Heart right ventricle (tissue), 16 donors: ENCODE data around the gene CFB. TPM values are rescaled to one million over a fixed set of nuclear protein-coding genes. Genes with fewer than 3 reads are reported as not detected.
A peak's percentile ranks its signal among the peaks of the same experiment; 100 is the strongest.
"Not testable (repeated sequence)": the region's sequence is repeated elsewhere in the genome, so short reads cannot be mapped to it uniquely, and the experiment has no call there.

Experiments
- ATAC-seq, 8 donors: fragments of 200-7000 bp; cut with Tn5 transposase; one replicate each; pipeline ENCODE4 v1.9.1; 2020; ENCODE audit warnings: mild to moderate bottlenecking in 8 of 8, moderate library complexity in 8 of 8, moderate number of reproducible peaks in 1 of 8
- DNase-seq, 2 donors: peaks; one replicate each; pipeline ENCODE4 v3.0.0-alpha.2; 2020
- H3K27ac ChIP-seq, 10 donors: fragments of 200-600 bp; sonication (generic) in 2 of 10; one replicate each; pipeline versions ENCODE4 v1.5.0 to v1.8.0; 2020 to 2022; ENCODE audit warnings: mild to moderate bottlenecking in 3 of 10
- H3K27me3 ChIP-seq, 7 donors: fragments of 200-600 bp; one replicate each; pipeline ENCODE4 v1.8.0; 2021 to 2022; ENCODE audit warnings: mild to moderate bottlenecking in 2 of 7
- H3K36me3 ChIP-seq, 9 donors: fragments of 200-600 bp; sonication (generic) in 1 of 9; one replicate each; pipeline versions ENCODE4 v1.5.0 to v1.8.0; 2020 to 2022; ENCODE audit warnings: mild to moderate bottlenecking in 2 of 9
- H3K4me1 ChIP-seq, 9 donors: fragments of 200-600 bp; sonication (generic) in 1 of 9; one replicate each; pipeline versions ENCODE4 v1.5.0 to v1.8.0; 2020 to 2022; ENCODE audit warnings: mild to moderate bottlenecking in 4 of 9
- H3K4me3 ChIP-seq, 10 donors: fragments of 200-600 bp; sonication (generic) in 2 of 10; one replicate each; pipeline versions ENCODE4 v1.5.0 to v1.8.0; 2020 to 2022; ENCODE audit warnings: mild to moderate bottlenecking in 7 of 10, moderate library complexity in 2 of 10
- H3K9me3 ChIP-seq, 11 donors: fragments of 200-600 bp in 10 of 11; sonication (generic) in 2 of 11; one replicate each; pipeline versions ENCODE4 v1.5.0 to v1.8.0; 2013 to 2022; ENCODE audit warnings: mild to moderate bottlenecking in 2 of 11, control low read depth in 1 of 11, moderate library complexity in 1 of 11
- WGBS, 2 donors: extraction: QIAGEN DNeasy Blood & Tissue Kit; methylation state at CpG; one replicate each; pipeline ENCODE4 v1.1.7; 2013; ENCODE audit warnings: inconsistent platforms in 1 of 2; 5-methylcytosine and 5-hydroxymethylcytosine counted together
- intact Hi-C, 10 donors: fragments of 100-400 bp; cut with DNase I; formaldehyde crosslinking; loops; one replicate each; pipeline versions ENCODE4 v1.11.1 to v1.14.2; 2022
- polyA plus RNA-seq, 2 donors: library from polyadenylated mRNA; stranded (reverse); fragments of 200-250 nt; gene quantifications; one replicate each; pipeline ENCODE4 v1.2.3, GENCODE V29; 2013
- total RNA-seq, 10 donors: library from RNA; stranded (reverse); fragmentation: NEBNext Ultra II Directional in 3 of 10; extraction: Animal tissue kit (Norgen Biotek cat#: 25700) in 3 of 10; gene quantifications; one replicate each; pipeline versions ENCODE4 v1.2.1 to v1.2.4, GENCODE V29; 2021 to 2023
- TF ChIP-seq, protein P1 (sequence below), 9 donors: fragments of 200-600 bp; sonication (generic) in 2 of 9; IDR thresholded peaks; one replicate each; pipeline versions ENCODE4 v1.5.0 to v1.8.0; 2021 to 2022; ENCODE audit warnings: antibody characterized with exemption in 9 of 9, mild to moderate bottlenecking in 5 of 9, moderate library complexity in 1 of 9
- donor health status: Arrhythmogenic right ventricular cardiomyopathy.
- donor health status: ischemic (EF 13 %, LVEDD 7.1; RV severe dilation, severe dysfunction).
- donor health status: healthy with polysubstance abuse.
- donor health status: DM: no; HTN: yes; CAD: no.
- donor health status: DM: no; HTN: no; CAD: no.
- donor health status: ischemic (EF 25% LVEDD 6.9; RV normal size, moderate dysfunction).
- donor health status: ischemic (EF 25% LVEDD 5.7; RV mildly dilated, moderate dysfunction).
- donor health status: healthy.
- donor health status: DM: yes; HTN: yes; CAD: no.
- donor health status: Ischemic cardiomyopathy.
- donor health status: ischemic (EF 35%, LVEDD 5.7; RV mildly dilated, moderate dysfunction).
- donor health status: nonischemic (EF 11% LVEDD 7.7; RV severe dilation, severe dysfunction).
- donor health status: DM: yes; HTN: yes; CAD: no.
- donor health status: PGD.
- donor health status: ischemic (EF 29% LVEDD 5.4; RV normal size, mild dysfunction).
- donor health status: nonischemic (EF 23%, LVEDD 6.1; RV moderate dilation, normal function).

The CFB gene
- total and polyA plus RNA-seq, 12 donors: 2.8 to 24.4 (median 6.0) TPM

DNA sequence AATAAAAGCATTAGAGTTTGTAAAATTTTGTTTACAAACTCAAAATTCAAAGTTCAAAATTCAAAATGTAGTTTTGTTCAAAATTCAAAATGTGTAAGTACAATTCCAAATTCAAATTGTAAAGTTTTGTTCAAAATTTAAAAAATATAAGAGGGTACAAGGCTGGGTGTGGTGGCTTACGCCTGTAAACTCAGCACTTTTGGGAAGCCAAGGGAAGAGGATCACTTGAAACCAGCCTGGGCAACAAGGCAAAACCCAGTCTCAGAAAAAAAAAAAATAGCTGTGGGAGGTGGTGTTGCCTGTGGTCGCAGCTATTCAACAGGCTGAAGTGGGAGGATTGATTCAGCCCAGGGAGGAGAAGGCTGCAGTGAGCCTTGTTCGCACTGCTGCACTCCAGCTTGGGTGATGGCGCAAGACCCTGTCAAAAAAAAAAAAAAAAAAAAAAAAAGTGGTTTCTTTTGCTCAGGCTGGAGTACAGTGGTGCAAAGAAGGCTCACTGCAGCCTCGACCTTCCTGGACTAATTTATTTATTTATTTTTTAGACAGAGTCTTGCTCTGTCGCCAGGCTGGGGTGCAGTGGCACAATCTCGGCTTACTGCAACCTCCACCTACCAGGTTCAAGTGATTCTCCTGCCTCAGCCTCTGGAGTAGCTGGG is 38.6 kb upstream of the CFB start:
- 55 to 70% methylated on average over 7 of the region's 7 CpGs for WGBS, 2 donors
- no peaks in the 10 kb centered on the region for H3K36me3 ChIP-seq
- no peak overlapping the region for H3K4me3 ChIP-seq
- DNase-seq (no peak), ATAC-seq (peak in 2 of 8 donors; percentile 9 to 48)
- peaks cover 0 to 34% (median 6%) of the 10 kb centered on the region in 9 donors for H3K4me1 ChIP-seq
- no peaks in the 10 kb centered on the region for H3K9me3 ChIP-seq
- TF ChIP-seq, protein P1, sequence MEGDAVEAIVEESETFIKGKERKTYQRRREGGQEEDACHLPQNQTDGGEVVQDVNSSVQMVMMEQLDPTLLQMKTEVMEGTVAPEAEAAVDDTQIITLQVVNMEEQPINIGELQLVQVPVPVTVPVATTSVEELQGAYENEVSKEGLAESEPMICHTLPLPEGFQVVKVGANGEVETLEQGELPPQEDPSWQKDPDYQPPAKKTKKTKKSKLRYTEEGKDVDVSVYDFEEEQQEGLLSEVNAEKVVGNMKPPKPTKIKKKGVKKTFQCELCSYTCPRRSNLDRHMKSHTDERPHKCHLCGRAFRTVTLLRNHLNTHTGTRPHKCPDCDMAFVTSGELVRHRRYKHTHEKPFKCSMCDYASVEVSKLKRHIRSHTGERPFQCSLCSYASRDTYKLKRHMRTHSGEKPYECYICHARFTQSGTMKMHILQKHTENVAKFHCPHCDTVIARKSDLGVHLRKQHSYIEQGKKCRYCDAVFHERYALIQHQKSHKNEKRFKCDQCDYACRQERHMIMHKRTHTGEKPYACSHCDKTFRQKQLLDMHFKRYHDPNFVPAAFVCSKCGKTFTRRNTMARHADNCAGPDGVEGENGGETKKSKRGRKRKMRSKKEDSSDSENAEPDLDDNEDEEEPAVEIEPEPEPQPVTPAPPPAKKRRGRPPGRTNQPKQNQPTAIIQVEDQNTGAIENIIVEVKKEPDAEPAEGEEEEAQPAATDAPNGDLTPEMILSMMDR (IDR thresholded peaks at IDR 0.05): no peak
- H3K27ac ChIP-seq: no peak overlapping the region
- H3K27me3 ChIP-seq: peaks cover 0 to 4% (median 0%) of the 10 kb centered on the region in 7 donors
- intact Hi-C loops: loop anchor here in 2 of 10 donors (10.0 kb wide), 1 partner anchor 48 kb away; the partner anchor contains the start of genes NELFE (in 2 of the 2) and SKIC2 (in 2 of the 2)

DNA sequence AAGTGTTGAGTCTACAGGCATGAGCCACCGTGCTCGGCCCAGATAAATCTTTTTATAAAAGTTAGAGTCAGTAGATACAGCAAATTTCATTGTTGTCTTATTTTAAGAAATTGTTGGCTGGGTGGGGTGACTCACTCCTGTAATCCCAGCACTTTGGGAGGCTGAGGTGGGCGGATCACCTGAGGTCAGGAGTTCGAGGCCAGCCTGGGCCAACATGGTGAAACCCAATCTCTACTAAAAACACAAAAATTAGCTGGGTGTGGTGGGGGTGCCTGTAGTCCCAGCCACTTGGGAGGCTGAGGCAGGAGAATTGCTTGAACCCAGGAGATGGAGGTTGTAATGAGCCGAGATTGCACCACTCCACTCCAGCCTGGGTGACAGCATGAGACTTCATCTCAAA is 37.6 kb upstream of the CFB start:
- H3K27me3 ChIP-seq, DNase-seq, H3K4me3 ChIP-seq, H3K9me3 ChIP-seq, ATAC-seq, H3K27ac ChIP-seq, H3K36me3 ChIP-seq: not testable (repeated sequence)
- peaks cover 0 to 24% (median 0%) of the 10 kb centered on the region in 9 donors for H3K4me1 ChIP-seq
- intact Hi-C loops: loop anchor here in 2 of 10 donors (10.0 kb wide), 1 partner anchor 47 kb away; the partner anchor contains the start of genes NELFE (in 2 of the 2) and SKIC2 (in 2 of the 2)
- 88 to 90% methylated on average over 5 of the region's 5 CpGs for WGBS, 2 donors

DNA sequence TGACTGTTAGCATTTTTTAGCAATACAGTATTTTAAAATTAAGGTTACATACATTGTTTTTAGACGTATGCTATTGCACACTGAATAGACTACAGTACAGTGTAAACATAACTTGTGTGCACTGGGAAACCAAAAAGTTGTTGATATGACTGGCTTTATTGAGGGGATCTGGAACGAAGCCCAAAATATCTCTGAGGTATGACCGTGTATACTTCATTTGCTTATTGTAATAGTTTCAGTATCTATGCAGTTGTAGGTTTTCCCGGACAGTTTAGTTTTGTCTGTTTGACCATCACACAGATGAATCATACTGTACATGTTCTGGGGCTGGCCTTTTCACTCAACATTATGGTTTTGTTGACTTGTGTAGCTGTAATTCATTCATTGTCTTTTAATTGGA is 37.1 kb upstream of the CFB start:
- intact Hi-C loops: loop anchor here in 2 of 10 donors (10.0 kb wide), 1 partner anchor 46 kb away; the partner anchor contains the start of genes NELFE (in 2 of the 2) and SKIC2 (in 2 of the 2)
- H3K27ac ChIP-seq: no peak overlapping the region
- no peaks in the 10 kb centered on the region for H3K36me3 ChIP-seq
- TF ChIP-seq, protein P1 (IDR thresholded peaks at IDR 0.05): no peak
- H3K9me3 ChIP-seq: no peaks in the 10 kb centered on the region
- H3K4me3 ChIP-seq: no peak overlapping the region
- no peak for ATAC-seq
- peaks cover 0 to 20% (median 0%) of the 10 kb centered on the region in 9 donors for H3K4me1 ChIP-seq
- WGBS, 2 donors: 63 to 65% methylated on average over 4 of the region's 4 CpGs
- no peak for DNase-seq
- H3K27me3 ChIP-seq: peaks cover 0 to 4% (median 0%) of the 10 kb centered on the region in 7 donors

DNA sequence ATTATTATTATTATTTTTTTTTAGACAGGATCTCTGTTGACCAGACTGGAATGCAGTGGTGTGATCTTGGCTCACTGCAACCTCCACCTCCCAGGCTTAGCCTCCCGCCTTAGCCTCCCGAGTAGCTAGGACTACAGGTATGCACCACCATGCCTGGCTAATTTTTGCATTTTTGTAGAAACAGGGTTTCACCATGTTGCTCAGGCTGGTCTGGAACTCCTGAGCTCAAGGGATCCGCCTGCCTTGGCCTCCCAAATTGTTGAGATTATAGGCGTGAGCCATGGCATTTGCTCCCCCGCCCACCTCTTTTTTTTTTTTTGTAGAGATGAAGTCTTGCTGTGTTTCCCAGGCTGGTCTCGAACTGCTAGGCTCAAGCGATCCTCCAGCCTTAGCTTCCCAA is 36.6 kb upstream of the CFB start:
- H3K27me3 ChIP-seq, H3K27ac ChIP-seq, H3K4me3 ChIP-seq, DNase-seq, H3K9me3 ChIP-seq, H3K36me3 ChIP-seq, ATAC-seq: not testable (repeated sequence)
- 76 to 78% methylated on average over 7 of the region's 7 CpGs for WGBS, 2 donors
- intact Hi-C loops: loop anchor here in 2 of 10 donors (10.0 kb wide), 1 partner anchor 46 kb away; the partner anchor contains the start of genes NELFE (in 2 of the 2) and SKIC2 (in 2 of the 2)
- H3K4me1 ChIP-seq: peaks cover 0 to 20% (median 0%) of the 10 kb centered on the region in 9 donors

DNA sequence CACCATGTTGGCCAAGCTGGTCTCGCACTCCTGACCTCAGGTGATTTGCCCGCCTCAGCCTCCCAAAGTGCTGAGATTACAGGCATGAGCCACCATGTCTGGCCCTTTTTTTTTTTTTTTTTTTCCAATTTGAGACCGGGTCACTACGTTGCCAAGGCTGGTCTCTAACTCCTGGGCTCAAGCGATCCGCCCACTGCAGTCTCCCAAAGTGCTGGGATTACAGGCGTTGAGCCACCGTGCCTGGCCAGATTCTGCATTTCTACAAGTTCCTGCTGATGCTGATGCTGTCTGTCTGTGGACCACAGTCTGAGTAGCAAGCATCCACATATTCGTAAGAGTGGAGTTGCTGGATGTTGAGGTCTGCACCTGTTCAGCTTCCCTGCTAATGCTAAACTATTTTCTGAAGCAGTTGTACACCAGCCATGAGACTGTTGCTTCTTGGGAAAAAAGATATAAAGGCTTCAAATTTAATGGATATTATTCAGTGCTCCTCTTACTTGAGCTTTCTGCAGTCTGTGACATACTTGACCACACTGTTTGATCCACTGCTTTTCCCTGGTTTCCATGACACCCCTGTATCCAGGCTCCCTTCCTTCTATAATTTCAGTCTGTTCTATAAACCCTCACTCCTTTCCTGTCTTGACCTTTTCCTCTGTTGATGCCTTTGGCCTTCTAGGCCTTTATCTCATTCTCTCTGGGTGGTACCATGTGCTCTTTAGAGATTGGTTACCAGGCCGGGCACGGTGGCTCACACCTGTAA is 33.9 kb upstream of the CFB start:
- Histone ChIP-seq H3K27ac (no peak overlapping the region), H3K27me3 (peaks cover 0 to 4% (median 0%) of the 10 kb centered on the region in 7 donors), H3K4me1 (peaks cover 0 to 17% (median 0%) of the 10 kb centered on the region in 9 donors), H3K36me3 (no peaks in the 10 kb centered on the region), H3K9me3 (no peaks in the 10 kb centered on the region), H3K4me3 (no peak overlapping the region)
- intact Hi-C loops: no loop called here
- ATAC-seq: no peak
- TF ChIP-seq, protein P1 (IDR thresholded peaks at IDR 0.05): no peak
- 77 to 81% methylated on average over 11 of the region's 11 CpGs for WGBS, 2 donors
- no peak for DNase-seq
